Stimulated activated CD8-positive, alpha-beta memory T cell treated with anti-CD3 and anti-CD28 coated beads, Interleukin-2, amount 100 ng/mL, for 48 hours (primary cell): ENCODE data around the gene NME8.
"Not testable (repeated sequence)": the region's sequence is repeated elsewhere in the genome, so short reads cannot be mapped to it uniquely, and the experiment has no call there.

ENCODE experiments used
- DNase-seq, 2 donors: peaks; one replicate each; pipeline ENCODE4 v3.0.0-alpha.2; 2020; ENCODE audit warnings: low read depth in 2 of 2

Gene NME8, protein sequence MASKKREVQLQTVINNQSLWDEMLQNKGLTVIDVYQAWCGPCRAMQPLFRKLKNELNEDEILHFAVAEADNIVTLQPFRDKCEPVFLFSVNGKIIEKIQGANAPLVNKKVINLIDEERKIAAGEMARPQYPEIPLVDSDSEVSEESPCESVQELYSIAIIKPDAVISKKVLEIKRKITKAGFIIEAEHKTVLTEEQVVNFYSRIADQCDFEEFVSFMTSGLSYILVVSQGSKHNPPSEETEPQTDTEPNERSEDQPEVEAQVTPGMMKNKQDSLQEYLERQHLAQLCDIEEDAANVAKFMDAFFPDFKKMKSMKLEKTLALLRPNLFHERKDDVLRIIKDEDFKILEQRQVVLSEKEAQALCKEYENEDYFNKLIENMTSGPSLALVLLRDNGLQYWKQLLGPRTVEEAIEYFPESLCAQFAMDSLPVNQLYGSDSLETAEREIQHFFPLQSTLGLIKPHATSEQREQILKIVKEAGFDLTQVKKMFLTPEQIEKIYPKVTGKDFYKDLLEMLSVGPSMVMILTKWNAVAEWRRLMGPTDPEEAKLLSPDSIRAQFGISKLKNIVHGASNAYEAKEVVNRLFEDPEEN

GRCh38 chr7:37848297-37848696 lies at the start of gene NME8:
Gene NME8 (plus strand): TSS chr7:37848597. CDS start chr7:37850267, 1,670 bp downstream.
- no peak for DNase-seq

GRCh38 chr7:37806152-37806551 lies 42.2 kb upstream of the NME8 start:
- DNase-seq, result no peak

GRCh38 chr7:37812161-37812580 lies 36.2 kb upstream of the NME8 start:
- not testable (repeated sequence) for DNase-seq

DNA sequence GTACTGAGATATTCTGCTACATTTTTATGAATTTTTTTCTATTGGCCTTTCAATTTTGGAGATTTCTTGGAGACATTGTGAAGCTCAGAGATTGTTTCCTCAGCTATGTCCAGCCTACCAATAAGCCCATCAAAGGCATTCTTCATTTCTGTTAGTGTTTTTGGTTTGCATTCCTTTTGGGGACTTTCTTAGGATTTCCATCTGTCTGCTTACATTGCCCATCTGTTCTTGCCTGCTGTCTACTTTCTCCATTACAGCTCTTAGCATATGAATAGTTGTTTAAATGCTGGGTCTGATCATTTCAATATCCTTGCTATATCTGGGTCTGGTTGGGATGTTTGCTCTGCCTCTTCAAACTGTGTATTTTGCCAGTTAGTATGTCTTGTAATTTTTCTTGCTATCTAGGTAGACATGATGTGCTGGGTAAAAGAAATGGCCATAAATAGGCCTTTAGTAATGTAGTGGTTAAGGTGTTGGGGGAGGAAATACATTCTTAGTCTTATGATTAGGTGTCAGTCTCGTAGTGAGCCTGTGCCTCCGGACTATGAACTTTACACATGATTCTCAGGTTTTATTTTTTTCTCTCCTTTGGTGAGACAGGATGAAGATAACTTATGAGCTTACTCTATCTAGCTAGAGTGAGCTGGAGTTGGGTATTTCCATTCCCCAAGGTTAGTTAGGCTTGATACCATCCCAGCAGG lies 32.6 kb upstream of the NME8 start:
- no peak for DNase-seq

- DNase-seq, result no peak
Observed at GRCh38 chr7:37816922-37817590, 31.3 kb upstream of the NME8 start.

DNA sequence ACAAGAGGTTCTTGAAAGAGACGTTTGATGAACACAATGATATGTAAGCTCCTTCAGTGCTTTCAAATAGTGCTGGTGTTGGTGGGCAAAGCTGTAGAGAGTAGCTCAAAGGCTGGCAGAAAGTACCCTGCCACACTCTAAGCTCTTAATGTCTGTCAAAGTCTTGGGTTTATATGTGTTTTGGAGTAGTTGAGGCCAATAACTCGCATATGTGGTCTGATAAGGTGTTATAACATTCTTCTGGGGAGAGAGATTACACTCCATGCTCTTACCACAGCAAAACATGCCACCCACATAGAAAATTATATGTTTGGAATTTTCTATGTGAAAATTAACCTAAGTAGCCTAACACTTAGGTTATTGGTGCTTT lies 30.8 kb upstream of the NME8 start:
- no peak for DNase-seq

DNA sequence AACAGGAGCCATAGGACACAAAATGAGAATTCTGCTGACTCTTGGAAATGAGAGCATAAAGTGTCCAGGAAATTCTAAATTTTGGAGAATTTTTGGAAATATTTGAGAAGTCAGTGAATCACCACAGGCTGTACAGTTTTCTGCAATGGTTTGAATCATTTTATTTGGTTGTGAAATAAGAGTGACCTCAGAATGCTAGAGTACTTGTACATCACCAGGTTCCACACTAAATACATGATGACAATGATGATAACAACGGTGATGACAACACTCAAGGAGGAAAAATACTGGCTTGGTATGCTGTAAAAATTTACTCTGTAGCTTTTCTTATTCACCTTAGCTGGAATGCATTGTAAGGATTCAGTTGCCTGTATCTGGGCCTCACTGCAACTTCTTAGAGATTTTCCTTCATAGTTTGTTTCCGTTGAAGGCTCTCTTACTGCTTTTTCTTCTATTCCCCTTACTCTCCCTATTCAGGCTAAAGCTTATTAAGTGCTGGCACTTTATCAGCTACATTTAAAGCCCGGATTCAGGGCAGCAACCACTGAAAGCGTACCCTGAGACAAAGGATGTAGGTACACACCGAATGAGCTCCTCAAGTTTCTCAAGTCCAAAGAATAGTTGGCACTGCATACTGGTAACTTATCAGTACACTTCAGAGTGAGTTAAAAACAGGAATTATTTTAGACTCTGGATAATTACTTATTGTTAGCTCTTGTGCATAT lies 30.2 kb upstream of the NME8 start:
- no peak for DNase-seq

DNA sequence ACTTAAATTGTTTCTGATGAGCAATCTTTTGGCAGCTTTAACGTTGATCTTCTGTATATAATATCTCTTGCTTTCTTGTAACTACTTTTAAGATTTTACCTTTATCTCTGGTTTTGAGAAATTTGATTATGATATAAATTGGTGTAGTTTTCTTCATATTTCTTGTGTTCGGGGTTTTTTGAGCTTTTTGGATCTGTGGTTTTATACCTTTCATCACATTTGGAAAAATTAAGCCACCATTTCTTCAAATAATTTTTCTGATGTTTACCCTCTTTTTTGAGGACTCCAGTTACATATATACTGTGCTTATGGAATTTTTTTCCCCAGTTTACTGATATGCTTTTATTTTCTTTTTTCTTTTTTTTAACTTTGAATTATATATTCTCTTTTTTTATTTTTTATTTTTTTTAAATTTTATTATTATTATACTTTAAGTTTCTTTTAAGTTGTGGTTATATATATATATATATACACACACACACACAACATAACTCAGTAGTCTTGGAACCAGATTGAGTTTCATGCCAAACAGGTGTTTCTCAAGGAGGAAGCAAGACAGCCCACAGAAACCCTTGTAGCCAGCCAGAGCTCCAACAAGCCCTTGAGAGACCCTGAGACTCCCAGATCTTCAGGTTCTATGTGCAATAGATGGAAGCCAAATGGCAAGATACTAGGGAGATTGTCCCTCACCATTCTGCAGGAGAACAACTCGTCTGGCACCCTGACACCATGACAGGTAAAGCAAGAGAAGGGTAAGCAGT lies 27.5 kb upstream of the NME8 start:
- DNase-seq, result no peak

DNA sequence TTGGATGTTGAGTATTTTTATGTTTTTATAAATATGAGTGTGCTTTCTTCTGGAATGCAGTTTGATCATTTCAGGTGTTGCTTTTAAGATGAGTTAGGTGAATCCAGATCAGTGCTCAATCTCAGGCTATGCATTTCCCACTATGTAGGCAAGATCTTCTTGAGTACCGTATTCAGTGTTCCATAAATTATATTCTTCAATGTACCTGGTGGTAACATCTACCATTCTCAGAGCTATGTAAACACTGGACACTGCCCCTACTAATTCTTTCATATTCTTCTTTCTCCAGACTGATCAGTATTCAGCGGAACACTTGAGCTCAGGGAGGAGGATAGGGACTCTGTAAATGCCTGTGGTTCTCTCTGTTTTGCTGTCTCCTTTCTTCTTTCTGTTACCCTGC lies 25.5 kb upstream of the NME8 start:
- no peak for DNase-seq

GRCh38 chr7:37823557-37823956 lies 24.8 kb upstream of the NME8 start:
- no peak for DNase-seq

GRCh38 chr7:37825038-37825437 lies 23.4 kb upstream of the NME8 start:
- no peak for DNase-seq

- DNase-seq, result no peak
Observed at GRCh38 chr7:37826825-37827224, 21.6 kb upstream of the NME8 start.

DNA sequence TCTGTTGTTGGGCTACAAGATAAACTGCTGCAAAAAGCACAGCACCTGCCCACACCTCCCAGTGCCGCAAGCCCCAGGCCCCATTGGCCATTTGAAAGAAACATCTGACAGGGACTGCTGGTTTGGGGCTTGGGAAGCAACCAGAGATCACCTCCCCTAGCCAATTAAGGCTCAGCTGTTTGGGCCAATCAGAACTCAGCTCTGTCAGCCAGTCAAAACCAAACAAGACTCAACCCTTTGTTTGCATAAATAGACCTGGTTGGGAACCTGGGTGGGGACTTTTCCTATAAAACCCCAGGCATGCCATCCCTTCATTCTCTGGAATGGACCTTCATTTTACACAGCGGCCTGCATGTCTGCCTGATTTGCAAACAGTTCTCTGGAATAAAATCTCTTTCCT lies 17.2 kb upstream of the NME8 start:
- no peak for DNase-seq

GRCh38 chr7:37832194-37832593 lies 16.2 kb upstream of the NME8 start:
- DNase-seq, result no peak

DNA sequence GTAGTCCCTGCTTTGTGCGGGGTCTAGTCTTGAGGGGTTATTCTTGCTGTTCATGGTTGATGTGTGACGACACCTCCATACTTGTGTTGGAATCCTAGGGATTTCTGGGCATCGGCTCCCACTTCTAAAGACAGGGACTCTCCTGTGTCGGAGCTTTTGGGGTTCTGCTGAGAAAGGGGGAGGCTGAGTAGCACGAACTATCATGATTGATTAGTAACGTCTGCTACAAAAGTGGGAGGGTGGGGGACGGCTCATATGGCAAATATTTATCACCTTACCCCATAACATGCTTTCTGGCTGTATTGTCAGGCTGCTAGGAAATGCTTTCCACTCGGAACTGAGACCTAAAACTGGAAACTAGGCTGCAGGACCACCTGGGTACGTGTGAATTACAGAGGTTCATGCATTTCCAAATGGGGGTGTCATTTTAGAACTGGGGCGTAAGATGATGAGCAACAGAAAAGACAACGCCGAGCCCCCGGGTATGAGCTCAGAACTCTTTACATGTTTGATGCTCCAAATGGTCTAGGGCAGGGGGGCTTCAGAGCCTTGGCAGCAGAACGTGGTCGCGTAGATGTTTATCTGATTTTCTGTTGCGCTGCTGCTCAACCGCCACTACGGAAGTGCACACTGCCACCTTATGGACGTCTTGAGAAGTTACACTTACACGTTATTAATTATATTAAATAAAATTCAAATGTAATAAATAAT lies 15.1 kb upstream of the NME8 start:
- DNase-seq, result no peak

GRCh38 chr7:37833818-37834146 lies 14.6 kb upstream of the NME8 start:
- DNase-seq, result no peak

GRCh38 chr7:37853468-37853867 lies 5.1 kb downstream of the NME8 start:
- DNase-seq, result no peak

GRCh38 chr7:37882086-37882485 lies 33.7 kb downstream of the NME8 start:
- DNase-seq, result no peak

DNA sequence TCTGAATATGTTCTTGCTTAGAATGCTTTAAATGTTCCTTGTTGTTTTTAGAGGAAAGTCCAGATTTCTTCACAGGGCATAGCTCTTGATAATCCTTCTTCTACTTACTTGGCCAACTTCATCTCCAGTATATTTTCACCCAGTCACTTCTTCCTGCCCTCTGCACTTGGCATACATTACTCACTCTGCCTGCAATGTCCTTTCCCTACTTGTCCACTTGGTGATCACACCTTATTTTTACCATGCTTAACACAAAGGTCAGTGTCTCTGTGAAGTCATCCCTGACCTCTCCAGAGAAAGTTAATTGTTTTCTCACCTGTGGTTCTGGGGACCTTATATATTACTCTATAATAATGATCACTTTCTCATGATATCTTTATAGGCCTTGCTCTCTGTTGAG lies 45.0 kb downstream of the NME8 start:
- DNase-seq, result no peak

DNA sequence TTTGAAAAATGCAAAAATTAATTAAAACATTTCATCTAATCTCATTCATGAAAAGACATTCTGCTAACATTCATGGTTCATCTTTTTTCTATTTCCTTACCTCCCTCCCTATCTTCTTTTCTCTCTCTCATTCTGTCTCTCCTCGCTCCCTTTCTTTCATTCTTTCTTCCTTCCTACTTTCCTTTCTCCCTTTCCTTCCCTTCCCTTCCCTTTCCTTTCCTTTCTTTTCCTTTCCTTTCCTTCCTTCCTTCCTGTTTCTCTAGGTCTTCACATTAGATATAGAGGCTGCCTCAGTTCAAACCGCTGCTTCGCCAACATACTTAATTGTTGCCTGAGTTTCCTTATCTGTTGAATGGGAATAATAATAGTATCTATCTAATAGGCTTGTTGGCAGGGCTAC lies 46.3 kb downstream of the NME8 start:
- DNase-seq, result no peak
